Endothelial cell of umbilical vein (primary cell): Measurements from ENCODE around the gene KRT78.

Experiments
- EZH2 ChIP-seq: IDR thresholded peaks from 2 replicates; pipeline ENCODE4 v1.6.1; 2012; ENCODE audit warnings: borderline replicate concordance, low read depth, mild to moderate bottlenecking, moderate library complexity, low read length, inconsistent platforms; ENCODE audit not compliant: severe bottlenecking
- FOS ChIP-seq: IDR thresholded peaks from 2 replicates; pipeline ENCODE4 v1.6.1; 2011; ENCODE audit warnings: mild to moderate bottlenecking, low read length, moderate library complexity, borderline replicate concordance; ENCODE audit not compliant: insufficient read depth
- GATA2 ChIP-seq: IDR thresholded peaks from 2 replicates; pipeline ENCODE4 v1.7.0; 2011; ENCODE audit warnings: low read depth, mild to moderate bottlenecking, moderate library complexity, mixed read lengths, low read length; ENCODE audit not compliant: insufficient read length, insufficient read depth
- JUN ChIP-seq: IDR thresholded peaks from 2 replicates; pipeline ENCODE4 v1.6.1; 2011; ENCODE audit warnings: borderline replicate concordance, low read depth; ENCODE audit not compliant: insufficient read length, insufficient read depth
- MYC ChIP-seq: IDR thresholded peaks from one replicate; pipeline ENCODE4 v1.6.1; 2011; ENCODE audit warnings: mild to moderate bottlenecking, low read depth, low read length
- POLR2A ChIP-seq: IDR thresholded peaks from 2 replicates; pipeline ENCODE4 v1.6.1; 2012; ENCODE audit warnings: low read depth, mild to moderate bottlenecking, control low read depth, low read length
- POLR2AphosphoS5 ChIP-seq: IDR thresholded peaks from 2 replicates; pipeline ENCODE4 v1.6.1; 2012; ENCODE audit warnings: low read depth, mild to moderate bottlenecking, control low read depth, low read length, moderate library complexity; ENCODE audit not compliant: insufficient read depth
- TF ChIP-seq, protein P1 (sequence below), 2 donors: IDR thresholded peaks; 1 replicate in 1 of 2; 2 replicates in 1 of 2; pipeline ENCODE4 v1.5.1; 2011; ENCODE audit warnings: low read length in 2 of 2, mild to moderate bottlenecking in 2 of 2, moderate library complexity in 2 of 2, control low read depth in 1 of 2, inconsistent platforms in 1 of 2, low read depth in 1 of 2; ENCODE audit not compliant: insufficient read depth in 1 of 2; ENCODE audit errors: extremely low read depth in 1 of 2
- TF ChIP-seq, protein P2 (sequence below): IDR thresholded peaks from 2 replicates; pipeline ENCODE4 v1.6.1; 2011; ENCODE audit not compliant: insufficient read depth, insufficient read length

DNA sequence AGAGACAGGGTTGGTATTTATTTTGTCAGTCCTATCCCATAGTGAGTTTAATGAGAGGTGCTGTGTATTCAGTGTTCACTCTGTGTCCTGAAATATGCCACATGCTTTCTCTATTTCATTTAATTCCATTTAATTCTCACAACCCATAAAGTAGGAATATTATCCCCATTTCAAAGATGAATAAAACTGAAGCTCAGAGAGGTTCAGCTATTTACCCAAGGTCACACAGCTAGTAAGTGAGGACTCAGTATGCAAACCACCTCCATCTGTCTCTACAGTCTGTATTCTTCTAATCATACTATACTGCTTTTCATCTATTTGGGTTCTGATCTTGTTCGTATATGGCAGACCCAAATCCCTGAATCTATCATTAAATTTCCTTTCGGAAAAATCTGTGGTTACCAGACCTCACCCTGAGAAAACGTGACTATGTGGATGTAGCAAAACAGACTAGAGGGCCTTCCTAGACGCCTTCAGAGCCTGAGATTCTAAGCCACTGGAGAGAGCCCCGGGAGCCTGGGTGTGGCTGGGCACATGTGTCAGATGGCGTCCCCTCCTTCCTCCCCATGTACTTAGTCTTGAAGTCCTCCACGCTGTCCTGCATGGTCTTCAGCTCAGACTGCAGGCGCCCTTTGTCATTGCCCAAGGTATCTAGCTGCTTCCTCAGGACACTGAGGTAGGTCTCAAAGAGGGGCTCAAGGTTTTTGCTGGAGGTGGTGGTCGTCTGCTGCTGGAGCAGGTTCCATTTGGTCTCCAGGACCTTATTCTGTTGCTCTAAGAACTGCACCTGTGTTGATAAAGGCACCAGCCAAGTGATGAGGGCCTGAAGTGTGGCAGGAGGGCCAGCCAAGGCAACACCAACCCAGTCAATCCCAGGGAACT is 37.4 kb downstream of the KRT78 start:
- TF ChIP-seq POLR2A = no peak
- TF ChIP-seq EZH2 = no peak
- no peak for TF ChIP-seq JUN
- TF ChIP-seq, protein P1, sequence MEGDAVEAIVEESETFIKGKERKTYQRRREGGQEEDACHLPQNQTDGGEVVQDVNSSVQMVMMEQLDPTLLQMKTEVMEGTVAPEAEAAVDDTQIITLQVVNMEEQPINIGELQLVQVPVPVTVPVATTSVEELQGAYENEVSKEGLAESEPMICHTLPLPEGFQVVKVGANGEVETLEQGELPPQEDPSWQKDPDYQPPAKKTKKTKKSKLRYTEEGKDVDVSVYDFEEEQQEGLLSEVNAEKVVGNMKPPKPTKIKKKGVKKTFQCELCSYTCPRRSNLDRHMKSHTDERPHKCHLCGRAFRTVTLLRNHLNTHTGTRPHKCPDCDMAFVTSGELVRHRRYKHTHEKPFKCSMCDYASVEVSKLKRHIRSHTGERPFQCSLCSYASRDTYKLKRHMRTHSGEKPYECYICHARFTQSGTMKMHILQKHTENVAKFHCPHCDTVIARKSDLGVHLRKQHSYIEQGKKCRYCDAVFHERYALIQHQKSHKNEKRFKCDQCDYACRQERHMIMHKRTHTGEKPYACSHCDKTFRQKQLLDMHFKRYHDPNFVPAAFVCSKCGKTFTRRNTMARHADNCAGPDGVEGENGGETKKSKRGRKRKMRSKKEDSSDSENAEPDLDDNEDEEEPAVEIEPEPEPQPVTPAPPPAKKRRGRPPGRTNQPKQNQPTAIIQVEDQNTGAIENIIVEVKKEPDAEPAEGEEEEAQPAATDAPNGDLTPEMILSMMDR (IDR thresholded peaks at IDR 0.05; ENCODE audit: extremely low read depth in 1 of 2, insufficient read depth in 1 of 2, low read depth in 1 of 2, low read length in 2 of 2) = no peak
- TF ChIP-seq POLR2AphosphoS5 = no peak
- no peak for TF ChIP-seq MYC
- no peak for TF ChIP-seq GATA2
- no peak for TF ChIP-seq FOS
- TF ChIP-seq, protein P2, sequence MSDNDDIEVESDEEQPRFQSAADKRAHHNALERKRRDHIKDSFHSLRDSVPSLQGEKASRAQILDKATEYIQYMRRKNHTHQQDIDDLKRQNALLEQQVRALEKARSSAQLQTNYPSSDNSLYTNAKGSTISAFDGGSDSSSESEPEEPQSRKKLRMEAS = no peak
